Panc1 (cell line): ENCODE measurements around the gene SPARC. TPM values are rescaled to one million over a fixed set of nuclear protein-coding genes. Genes with fewer than 3 reads are reported as not detected.
A peak's percentile ranks its signal among the peaks of the same experiment; 100 is the strongest.

ENCODE experiments used
- ATAC-seq: fragments of 200-7000 bp; cut with Tn5 transposase; 2 replicates; pipeline ENCODE4 v1.9.1; 2020; ENCODE audit warnings: mild to moderate bottlenecking, moderate library complexity
- BruUV-seq: library from RNA; stranded (reverse); fragments of 400-500 nt; replicated peaks from 2 replicates; lab custom pipeline; 2021; lab: Mats Ljungman, UMichigan
- CTCF ChIA-PET: fragments of 300-600 bp; sonication (Branson Sonifier 250); formaldehyde crosslinking; loops from one replicate; lab custom pipeline; 2022; ENCODE audit warnings: antibody characterized with exemption; lab: Charles Lee
- POLR2A ChIA-PET: fragments of 300-600 bp; sonication (Branson Sonifier 250); formaldehyde crosslinking; loops from one replicate; lab custom pipeline; 2022; ENCODE audit warnings: antibody characterized with exemption; lab: Charles Lee
- DNase-seq: peaks from one replicate; pipeline ENCODE4 v3.0.0-alpha.2; 2010; ENCODE audit warnings: low read depth, low spot score
- H3K27ac ChIP-seq: 2 replicates; pipeline ENCODE4 v1.5.1; 2011; ENCODE audit warnings: mild to moderate bottlenecking, low read length, inconsistent platforms
- H3K27me3 ChIP-seq: fragments of 200-500 bp; sonication (Bioruptor generic); 2 replicates; pipeline ENCODE4 v1.6.0; 2014; ENCODE audit warnings: low read length, inconsistent platforms; ENCODE audit not compliant: control insufficient read depth, insufficient read depth
- H3K36me3 ChIP-seq: fragments of 200-500 bp; sonication (Bioruptor generic); 2 replicates; pipeline ENCODE4 v1.5.1; 2014; ENCODE audit warnings: inconsistent platforms, mild to moderate bottlenecking, low read length, moderate library complexity; ENCODE audit not compliant: control insufficient read depth, insufficient read depth
- H3K4me1 ChIP-seq: 2 replicates; pipeline ENCODE4 v1.5.1; 2011; ENCODE audit warnings: inconsistent platforms, mild to moderate bottlenecking, low read length, moderate library complexity; ENCODE audit not compliant: control insufficient read depth, insufficient read depth
- H3K4me3 ChIP-seq, 2 experiments: 2 replicates each; pipeline ENCODE4 v1.5.1; 2011 to 2012; ENCODE audit warnings: low read depth in 2 of 2, low read length in 2 of 2, mild to moderate bottlenecking in 2 of 2, inconsistent platforms in 1 of 2, moderate library complexity in 1 of 2
- H3K9me3 ChIP-seq: fragments of 200-500 bp; sonication (Bioruptor generic); 2 replicates; pipeline ENCODE4 v1.5.1; 2014; ENCODE audit warnings: low read depth, mild to moderate bottlenecking, inconsistent platforms, low read length, moderate library complexity; ENCODE audit not compliant: control insufficient read depth, insufficient read depth
- POLR2AphosphoS5 ChIP-seq: IDR thresholded peaks from 2 replicates; pipeline ENCODE4 v1.6.1; 2012; ENCODE audit warnings: mild to moderate bottlenecking, low read depth, low read length, moderate library complexity
- SIN3A ChIP-seq: IDR thresholded peaks from 2 replicates; pipeline ENCODE4 v1.6.1; 2012; ENCODE audit warnings: low read depth, mild to moderate bottlenecking, low read length, moderate library complexity, borderline replicate concordance; ENCODE audit not compliant: insufficient read depth
- TCF7L2 ChIP-seq: IDR thresholded peaks from 2 replicates; pipeline ENCODE4 v1.6.1; 2011; ENCODE audit warnings: mild to moderate bottlenecking, low read depth, low read length, inconsistent platforms
- in situ Hi-C: cut with HindIII; loops from 2 replicates; pipeline ENCODE4 v1.10.0; 2016; ENCODE audit warnings: low sequenced_read_pairs, low pct_unique_long_range_greater_than_20kb
- intact Hi-C: fragments of 100-400 bp; cut with micrococcal nuclease; formaldehyde crosslinking; loops from one replicate; pipeline ENCODE4 v1.10.0; 2022; ENCODE audit not compliant: unreplicated experiment
- total RNA-seq: library from RNA; stranded (reverse); gene quantifications from one replicate; pipeline ENCODE4 v1.2.1, GENCODE V29; 2021; ENCODE audit not compliant: unreplicated experiment
- TF ChIP-seq, protein P1 (sequence below): fragments of 450-650 bp; IDR thresholded peaks from 2 replicates; pipeline ENCODE4 v1.5.1; 2017; ENCODE audit warnings: mild to moderate bottlenecking
- TF ChIP-seq, protein P2 (sequence below), 2 experiments: IDR thresholded peaks; 2 replicates each; pipeline ENCODE4 v1.6.1; 2011 to 2012; ENCODE audit warnings: low read depth in 2 of 2, control low read depth in 1 of 2, low read length in 1 of 2, mild to moderate bottlenecking in 1 of 2, moderate library complexity in 1 of 2; ENCODE audit not compliant: insufficient read depth in 1 of 2

SPARC gene
- total RNA-seq, 1 experiment from 2014 or later, result 228 TPM

DNA sequence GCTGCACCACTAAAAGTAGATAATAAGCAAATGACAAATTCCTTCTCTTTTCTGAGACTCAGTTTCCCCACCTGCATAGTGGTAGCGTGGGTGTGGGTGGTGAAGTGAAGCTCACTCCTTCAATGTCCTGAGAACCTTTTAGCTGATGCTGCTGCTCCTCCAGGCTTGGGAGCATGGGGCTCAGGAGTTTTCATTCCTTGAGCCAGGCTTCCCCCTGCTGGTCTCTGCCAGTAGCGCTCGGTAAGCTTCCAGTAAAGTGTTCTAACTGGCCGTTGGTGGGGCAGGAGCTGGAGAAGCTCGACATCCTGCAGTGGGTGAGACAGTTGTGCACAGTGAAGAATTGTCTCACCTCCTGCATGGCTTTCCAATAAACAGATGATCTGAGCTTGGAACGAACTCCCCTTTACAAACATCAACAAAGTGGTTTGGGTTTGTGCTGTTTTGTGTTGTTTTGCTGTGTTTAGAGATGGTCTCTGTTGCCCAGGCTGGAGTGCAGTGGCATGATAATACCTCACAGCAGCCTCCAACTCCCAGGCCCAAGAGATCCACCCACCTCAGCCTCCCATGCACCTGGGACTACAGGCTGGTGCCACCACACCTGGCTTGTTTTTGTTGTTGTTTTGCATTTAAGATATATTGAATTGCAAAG lies 34.6 kb downstream of the SPARC start:
- Histone ChIP-seq H3K36me3 (no peaks in the 10 kb centered on the region), H3K4me1 (peaks cover 4% of the 10 kb centered on the region; the same call in 1 of the 2 replicates), H3K9me3 (no peaks in the 10 kb centered on the region), H3K27ac (peak overlapping the region; percentile 37), H3K27me3 (no peaks in the 10 kb centered on the region), H3K4me3 (no peak overlapping the region)
- intact Hi-C loops (loop anchor here (1.0 to 5.0 kb wide), 3 partner anchors 129 to 335 kb away; partner anchors contain the start of gene SLC36A1), in situ Hi-C loops (no loop called here)
- ChIA-PET CTCF (interaction anchor here (0.6 to 2.7 kb wide), 12 partner anchors 12 to 526 kb away, joined by 3 to 29 read pairs (median 4); partner anchors contain the start of gene SLC36A1), POLR2A (no interaction called here)
- BruUV-seq, result no TSS peak
- peak; percentile 99 for ATAC-seq
- peak; percentile 73 for DNase-seq
- TF ChIP-seq, protein P1, sequence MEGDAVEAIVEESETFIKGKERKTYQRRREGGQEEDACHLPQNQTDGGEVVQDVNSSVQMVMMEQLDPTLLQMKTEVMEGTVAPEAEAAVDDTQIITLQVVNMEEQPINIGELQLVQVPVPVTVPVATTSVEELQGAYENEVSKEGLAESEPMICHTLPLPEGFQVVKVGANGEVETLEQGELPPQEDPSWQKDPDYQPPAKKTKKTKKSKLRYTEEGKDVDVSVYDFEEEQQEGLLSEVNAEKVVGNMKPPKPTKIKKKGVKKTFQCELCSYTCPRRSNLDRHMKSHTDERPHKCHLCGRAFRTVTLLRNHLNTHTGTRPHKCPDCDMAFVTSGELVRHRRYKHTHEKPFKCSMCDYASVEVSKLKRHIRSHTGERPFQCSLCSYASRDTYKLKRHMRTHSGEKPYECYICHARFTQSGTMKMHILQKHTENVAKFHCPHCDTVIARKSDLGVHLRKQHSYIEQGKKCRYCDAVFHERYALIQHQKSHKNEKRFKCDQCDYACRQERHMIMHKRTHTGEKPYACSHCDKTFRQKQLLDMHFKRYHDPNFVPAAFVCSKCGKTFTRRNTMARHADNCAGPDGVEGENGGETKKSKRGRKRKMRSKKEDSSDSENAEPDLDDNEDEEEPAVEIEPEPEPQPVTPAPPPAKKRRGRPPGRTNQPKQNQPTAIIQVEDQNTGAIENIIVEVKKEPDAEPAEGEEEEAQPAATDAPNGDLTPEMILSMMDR, result peak; percentile 94
- TF ChIP-seq, protein P2, sequence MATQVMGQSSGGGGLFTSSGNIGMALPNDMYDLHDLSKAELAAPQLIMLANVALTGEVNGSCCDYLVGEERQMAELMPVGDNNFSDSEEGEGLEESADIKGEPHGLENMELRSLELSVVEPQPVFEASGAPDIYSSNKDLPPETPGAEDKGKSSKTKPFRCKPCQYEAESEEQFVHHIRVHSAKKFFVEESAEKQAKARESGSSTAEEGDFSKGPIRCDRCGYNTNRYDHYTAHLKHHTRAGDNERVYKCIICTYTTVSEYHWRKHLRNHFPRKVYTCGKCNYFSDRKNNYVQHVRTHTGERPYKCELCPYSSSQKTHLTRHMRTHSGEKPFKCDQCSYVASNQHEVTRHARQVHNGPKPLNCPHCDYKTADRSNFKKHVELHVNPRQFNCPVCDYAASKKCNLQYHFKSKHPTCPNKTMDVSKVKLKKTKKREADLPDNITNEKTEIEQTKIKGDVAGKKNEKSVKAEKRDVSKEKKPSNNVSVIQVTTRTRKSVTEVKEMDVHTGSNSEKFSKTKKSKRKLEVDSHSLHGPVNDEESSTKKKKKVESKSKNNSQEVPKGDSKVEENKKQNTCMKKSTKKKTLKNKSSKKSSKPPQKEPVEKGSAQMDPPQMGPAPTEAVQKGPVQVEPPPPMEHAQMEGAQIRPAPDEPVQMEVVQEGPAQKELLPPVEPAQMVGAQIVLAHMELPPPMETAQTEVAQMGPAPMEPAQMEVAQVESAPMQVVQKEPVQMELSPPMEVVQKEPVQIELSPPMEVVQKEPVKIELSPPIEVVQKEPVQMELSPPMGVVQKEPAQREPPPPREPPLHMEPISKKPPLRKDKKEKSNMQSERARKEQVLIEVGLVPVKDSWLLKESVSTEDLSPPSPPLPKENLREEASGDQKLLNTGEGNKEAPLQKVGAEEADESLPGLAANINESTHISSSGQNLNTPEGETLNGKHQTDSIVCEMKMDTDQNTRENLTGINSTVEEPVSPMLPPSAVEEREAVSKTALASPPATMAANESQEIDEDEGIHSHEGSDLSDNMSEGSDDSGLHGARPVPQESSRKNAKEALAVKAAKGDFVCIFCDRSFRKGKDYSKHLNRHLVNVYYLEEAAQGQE (IDR thresholded peaks at IDR 0.05; ENCODE audit: insufficient read depth in 1 of 2, low read depth in 2 of 2, low read length in 1 of 2), result no peak

DNA sequence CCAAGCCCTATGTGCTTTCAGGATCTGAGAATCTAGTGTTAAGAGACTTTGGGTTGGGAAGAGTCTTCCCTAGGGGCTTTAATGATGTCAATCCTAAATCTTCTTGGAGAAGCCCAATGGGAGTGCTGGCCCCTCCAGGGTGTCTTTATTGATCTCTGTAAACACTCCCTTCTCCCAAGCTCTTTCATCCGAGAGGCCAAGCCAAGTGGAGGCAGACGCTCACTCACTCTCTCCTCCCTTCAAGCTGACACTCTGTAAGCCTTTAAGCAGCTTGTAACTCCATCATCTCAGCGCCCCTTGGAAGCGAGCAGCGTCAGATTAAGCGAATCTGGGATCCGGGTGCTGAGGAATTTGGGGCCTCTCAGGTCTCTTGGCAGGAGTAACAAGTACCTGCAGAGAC lies 37.7 kb downstream of the SPARC start:
- POLR2A ChIA-PET, result no interaction called here
- Histone ChIP-seq H3K9me3 (no peaks in the 10 kb centered on the region), H3K27ac (no peak overlapping the region), H3K36me3 (no peaks in the 10 kb centered on the region), H3K4me1 (no peaks in the 10 kb centered on the region), H3K27me3 (no peaks in the 10 kb centered on the region; the same call in 1 of the 2 replicates), H3K4me3 (no peak overlapping the region)
- TF ChIP-seq TCF7L2, result no peak
- no TSS peak for BruUV-seq
- DNase-seq (no peak), ATAC-seq (no peak)
- CTCF ChIA-PET, result no interaction called here
- in situ Hi-C loops (no loop called here), intact Hi-C loops (no loop called here)

DNA sequence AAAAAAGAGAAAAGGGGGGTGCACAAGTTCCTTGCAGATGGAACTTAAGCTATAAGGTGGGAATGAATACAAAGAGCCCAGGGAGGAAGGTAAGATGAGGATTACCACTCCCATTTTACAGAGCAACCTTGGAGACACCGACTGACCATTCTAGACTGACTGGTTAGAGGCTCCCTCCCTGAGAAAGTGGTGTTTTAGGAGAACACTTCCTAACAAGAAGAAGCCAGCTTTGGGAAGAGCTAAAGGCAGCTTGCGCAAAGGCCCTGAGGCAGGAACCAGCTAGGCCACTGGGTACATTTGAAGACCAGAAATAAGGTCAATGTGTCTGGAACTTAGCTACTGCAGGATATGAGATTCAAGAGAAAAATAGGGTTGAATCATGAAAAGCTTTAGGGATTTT lies 38.6 kb downstream of the SPARC start:
- no peaks in the 10 kb centered on the region for H3K9me3 ChIP-seq
- in situ Hi-C loops, result no loop called here
- DNase-seq (no peak), ATAC-seq (no peak)
- CTCF ChIA-PET, result interaction anchor here (0.6 kb wide), 1 partner anchor 125 kb away, joined by 3 read pairs; no protein-coding TSS in a partner anchor
- H3K36me3 ChIP-seq, result no peaks in the 10 kb centered on the region
- H3K27me3 ChIP-seq, result no peaks in the 10 kb centered on the region; the same call in 1 of the 2 replicates
- no peak overlapping the region for H3K4me3 ChIP-seq
- intact Hi-C loops, result no loop called here
- TF ChIP-seq TCF7L2, result no peak
- TF ChIP-seq, protein P2 (IDR thresholded peaks at IDR 0.05; ENCODE audit: insufficient read depth in 1 of 2, low read depth in 2 of 2, low read length in 1 of 2), result no peak
- no peak for TF ChIP-seq POLR2AphosphoS5
- no peak for TF ChIP-seq SIN3A
- TF ChIP-seq, protein P1, result no peak
- no peaks in the 10 kb centered on the region for H3K4me1 ChIP-seq
- no TSS peak for BruUV-seq
- POLR2A ChIA-PET, result interaction anchor here (0.7 kb wide), 1 partner anchor 15 kb away, joined by 9 read pairs; no protein-coding TSS in a partner anchor
- no peak overlapping the region for H3K27ac ChIP-seq
